GM23338 (cell line): ENCODE results near the gene MIF.

ENCODE experiments used
- CTCF ChIP-seq, 2 experiments: fragments of 200-600 bp in 1 of 2; sonication (generic) in 1 of 2; conservative IDR thresholded peaks; 2 replicates each; pipeline versions ENCODE4 v1.5.1 to v1.6.1; 2016 to 2017; ENCODE audit warnings: antibody characterized with exemption in 2 of 2, low read depth in 2 of 2, mild to moderate bottlenecking in 2 of 2, moderate library complexity in 1 of 2
- ETS1 ChIP-seq: IDR thresholded peaks from 2 replicates; pipeline ENCODE4 v1.6.1; 2016; ENCODE audit warnings: antibody characterized with exemption
- EZH2 ChIP-seq: fragments of 200-600 bp; sonication (generic); IDR thresholded peaks from one replicate; pipeline ENCODE4 v1.8.0; 2017; ENCODE audit warnings: antibody characterized with exemption, mild to moderate bottlenecking, low read depth; ENCODE audit not compliant: unreplicated experiment

- TF ChIP-seq EZH2 (no peak), CTCF (conservative IDR thresholded peaks at IDR 0.05; ENCODE audit: low read depth in 2 of 2) (no peak), ETS1 (no peak)
Observed at GRCh38 chr22:23875801-23876200, 18.4 kb upstream of the MIF start.
